SK-N-SH (cell line): ENCODE measurements around the gene LRRC27. TPM values are rescaled to one million over a fixed set of nuclear protein-coding genes. Genes with fewer than 3 reads are reported as not detected.

ENCODE experiments used
- CTCF ChIA-PET: fragments of 300-600, 350-600 bp; formaldehyde crosslinking; extraction: SDS; loops from one replicate; lab custom pipeline; 2021; lab: Yijun Ruan, JAX
- POLR2A ChIA-PET: fragments of 350-600 bp; sonication (Branson Sonifier 250); formaldehyde crosslinking; extraction: SDS; loops from one replicate; lab custom pipeline; 2020; ENCODE audit warnings: antibody characterized with exemption, inconsistent platforms; lab: Yijun Ruan, JAX
- DNase-seq: peaks from one replicate; pipeline ENCODE4 v3.0.0; 2012
- H2AFZ ChIP-seq: fragments of 200-600 bp; sonication (generic); 2 replicates; pipeline ENCODE4 v1.8.1; 2016; ENCODE audit warnings: antibody characterized with exemption, mild to moderate bottlenecking, low read depth
- H3F3A ChIP-seq: fragments of 200-600 bp; sonication (generic); replicated peaks from 2 replicates; pipeline ENCODE3; 2016; ENCODE audit warnings: antibody characterized with exemption, mild to moderate bottlenecking; ENCODE audit not compliant: insufficient read depth
- H3K27ac ChIP-seq, 2 experiments: fragments of 200-500 bp in 1 of 2; fragments of 200-600 bp in 1 of 2; sonication (Bioruptor generic) in 1 of 2; sonication (generic), shearing (Covaris generic) in 1 of 2; 2 replicates each; pipeline versions ENCODE4 v1.5.1 to v1.6.1; 2014 to 2016; ENCODE audit warnings: low read depth in 2 of 2, inconsistent platforms in 1 of 2, low read length in 1 of 2, mild to moderate bottlenecking in 1 of 2, mixed read lengths in 1 of 2
- H3K27me3 ChIP-seq: fragments of 200-600 bp; sonication (generic), shearing (Covaris generic); 2 replicates; pipeline ENCODE4 v1.6.1; 2016; ENCODE audit warnings: mixed run types; ENCODE audit not compliant: insufficient read depth
- H3K36me3 ChIP-seq, 2 experiments: fragments of 200-500 bp in 1 of 2; fragments of 200-600 bp in 1 of 2; sonication (Bioruptor generic) in 1 of 2; sonication (generic) in 1 of 2; replicated peaks in 1 of 2; 2 replicates each; pipeline versions ENCODE3 to v1.5.1; 2014 to 2016; ENCODE audit warnings: low read length in 1 of 2, mild to moderate bottlenecking in 1 of 2; ENCODE audit not compliant: insufficient read depth in 2 of 2, control insufficient read depth in 1 of 2
- H3K4me1 ChIP-seq, 2 experiments: fragments of 200-500 bp in 1 of 2; fragments of 200-600 bp in 1 of 2; sonication (Bioruptor generic) in 1 of 2; sonication (generic), shearing (Covaris generic) in 1 of 2; 2 replicates each; pipeline versions ENCODE4 v1.5.1 to v1.6.1; 2014 to 2016; ENCODE audit warnings: low read depth in 1 of 2, low read length in 1 of 2, mixed run types in 1 of 2; ENCODE audit not compliant: insufficient read depth in 2 of 2, control insufficient read depth in 1 of 2
- H3K4me2 ChIP-seq: fragments of 200-600 bp; sonication (generic), shearing (Covaris generic); 2 replicates; pipeline ENCODE4 v1.6.1; 2017; ENCODE audit warnings: mixed run types
- H3K4me3 ChIP-seq, 2 experiments: fragments of 200-500 bp in 1 of 2; fragments of 200-600 bp in 1 of 2; sonication (Bioruptor generic) in 1 of 2; sonication (generic), shearing (Covaris generic) in 1 of 2; 2 replicates each; pipeline versions ENCODE4 v1.5.1 to v1.8.1; 2014 to 2016; ENCODE audit warnings: low read depth in 2 of 2, inconsistent platforms in 1 of 2, low read length in 1 of 2, mild to moderate bottlenecking in 1 of 2, mixed read lengths in 1 of 2, moderate library complexity in 1 of 2
- H3K79me2 ChIP-seq: fragments of 200-600 bp; sonication (generic); 2 replicates; pipeline ENCODE4 v1.8.1; 2017; ENCODE audit warnings: mild to moderate bottlenecking; ENCODE audit not compliant: insufficient read depth
- H3K9ac ChIP-seq: fragments of 200-600 bp; sonication (generic); 2 replicates; pipeline ENCODE4 v1.6.1; 2017; ENCODE audit warnings: mixed run types
- H3K9me2 ChIP-seq: fragments of 200-600 bp; sonication (generic); 2 replicates; pipeline ENCODE4 v1.6.1; 2017; ENCODE audit warnings: mixed run types
- H3K9me3 ChIP-seq: fragments of 200-600 bp; sonication (generic); 2 replicates; pipeline ENCODE4 v1.6.1; 2017; ENCODE audit warnings: mixed run types, mild to moderate bottlenecking, moderate library complexity
- H4K20me1 ChIP-seq: fragments of 200-600 bp; sonication (generic); 2 replicates; pipeline ENCODE4 v1.6.1; 2017; ENCODE audit warnings: mild to moderate bottlenecking, mixed run types; ENCODE audit not compliant: insufficient read depth
- CHD2 ChIP-seq: fragments of 150-350 bp; IDR thresholded peaks from 2 replicates; pipeline ENCODE4 v1.6.1; 2018; ENCODE audit warnings: low read length; ENCODE audit not compliant: partially characterized antibody
- EP300 ChIP-seq, 2 experiments: IDR thresholded peaks; 2 replicates each; pipeline versions ENCODE4 v1.4.0 to v1.6.1; 2012; ENCODE audit warnings: borderline replicate concordance in 1 of 2, low read depth in 1 of 2, low read length in 1 of 2
- EZH2phosphoT487 ChIP-seq: fragments of 200-600 bp; sonication (generic); IDR thresholded peaks from 2 replicates; pipeline ENCODE4 v1.6.1; 2017; ENCODE audit warnings: low read depth, mixed run types, mild to moderate bottlenecking, antibody characterized with exemption, moderate library complexity, borderline replicate concordance
- FOSL2 ChIP-seq: IDR thresholded peaks from 2 replicates; pipeline ENCODE4 v1.4.0; 2012; ENCODE audit warnings: low read depth, mild to moderate bottlenecking, moderate library complexity, borderline replicate concordance
- FOXJ3 ChIP-seq: sonication (generic); formaldehyde crosslinking; IDR thresholded peaks from 2 replicates; pipeline ENCODE4 v1.5.1; 2020; ENCODE audit warnings: mild to moderate bottlenecking, missing genetic modification reagents
- FOXM1 ChIP-seq: IDR thresholded peaks from 2 replicates; pipeline ENCODE4 v1.4.0; 2012; ENCODE audit warnings: low read depth, mild to moderate bottlenecking
- GATA2 ChIP-seq: sonication (generic); formaldehyde crosslinking; IDR thresholded peaks from 2 replicates; pipeline ENCODE4 v1.5.0; 2020; ENCODE audit warnings: mild to moderate bottlenecking, missing genetic modification reagents
- MEF2A ChIP-seq: IDR thresholded peaks from 2 replicates; pipeline ENCODE4 v1.4.0; 2012; ENCODE audit warnings: low read depth, borderline replicate concordance
- NRF1 ChIP-seq: IDR thresholded peaks from 2 replicates; pipeline ENCODE4 v1.6.1; 2012; ENCODE audit warnings: low read depth, mild to moderate bottlenecking, low read length
- PBX3 ChIP-seq: IDR thresholded peaks from 2 replicates; pipeline ENCODE4; 2012
- POLR2AphosphoS5 ChIP-seq: IDR thresholded peaks from 2 replicates; pipeline ENCODE4 v1.6.1; 2012; ENCODE audit warnings: low read depth, low read length
- RFX5 ChIP-seq: IDR thresholded peaks from 2 replicates; pipeline ENCODE4 v1.6.1; 2012; ENCODE audit warnings: mild to moderate bottlenecking, improper control_type of control experiment, low read length
- SMC3 ChIP-seq: IDR thresholded peaks from 2 replicates; pipeline ENCODE4 v1.6.1; 2012; ENCODE audit warnings: low read depth, low read length, improper control_type of control experiment
- TAF1 ChIP-seq: IDR thresholded peaks from 2 replicates; pipeline ENCODE4 v1.6.1; 2012; ENCODE audit warnings: low read depth, mild to moderate bottlenecking, low read length, moderate library complexity, borderline replicate concordance
- TCF12 ChIP-seq: IDR thresholded peaks from 2 replicates; pipeline ENCODE4 v1.4.0; 2012
- TEAD4 ChIP-seq: IDR thresholded peaks from 2 replicates; pipeline ENCODE4 v1.4.0; 2012; ENCODE audit warnings: mild to moderate bottlenecking, borderline replicate concordance; ENCODE audit not compliant: insufficient read depth
- ZBTB33 ChIP-seq: IDR thresholded peaks from 2 replicates; pipeline ENCODE4 v1.4.0; 2012; ENCODE audit warnings: low read depth, borderline replicate concordance
- WGBS: methylation state at CpG from one replicate; pipeline ENCODE4 v1.1.6; 2017; ENCODE audit warnings: low lambda C conversion rate; 5-methylcytosine and 5-hydroxymethylcytosine counted together
- polyA plus RNA-seq, 3 experiments: library from polyadenylated mRNA; depleted of rRNA; stranded (reverse); fragments of >200 nt; gene quantifications; 2 replicates each; pipeline ENCODE4 v1.2.3, GENCODE V29; 2012
- TF ChIP-seq, protein P1 (sequence below): fragments of 150-350 bp; IDR thresholded peaks from 2 replicates; pipeline ENCODE4 v1.6.1; 2016; ENCODE audit warnings: mild to moderate bottlenecking, low read depth, low read length
- TF ChIP-seq, protein P2 (sequence below): IDR thresholded peaks from 2 replicates; pipeline ENCODE4 v1.6.1; 2012; ENCODE audit warnings: mild to moderate bottlenecking, low read depth, low read length, moderate library complexity

LRRC27 gene
- polyA plus RNA-seq, 1 of the 3 experiments (the other 2 are of a cell fraction) = 10.0 TPM

DNA sequence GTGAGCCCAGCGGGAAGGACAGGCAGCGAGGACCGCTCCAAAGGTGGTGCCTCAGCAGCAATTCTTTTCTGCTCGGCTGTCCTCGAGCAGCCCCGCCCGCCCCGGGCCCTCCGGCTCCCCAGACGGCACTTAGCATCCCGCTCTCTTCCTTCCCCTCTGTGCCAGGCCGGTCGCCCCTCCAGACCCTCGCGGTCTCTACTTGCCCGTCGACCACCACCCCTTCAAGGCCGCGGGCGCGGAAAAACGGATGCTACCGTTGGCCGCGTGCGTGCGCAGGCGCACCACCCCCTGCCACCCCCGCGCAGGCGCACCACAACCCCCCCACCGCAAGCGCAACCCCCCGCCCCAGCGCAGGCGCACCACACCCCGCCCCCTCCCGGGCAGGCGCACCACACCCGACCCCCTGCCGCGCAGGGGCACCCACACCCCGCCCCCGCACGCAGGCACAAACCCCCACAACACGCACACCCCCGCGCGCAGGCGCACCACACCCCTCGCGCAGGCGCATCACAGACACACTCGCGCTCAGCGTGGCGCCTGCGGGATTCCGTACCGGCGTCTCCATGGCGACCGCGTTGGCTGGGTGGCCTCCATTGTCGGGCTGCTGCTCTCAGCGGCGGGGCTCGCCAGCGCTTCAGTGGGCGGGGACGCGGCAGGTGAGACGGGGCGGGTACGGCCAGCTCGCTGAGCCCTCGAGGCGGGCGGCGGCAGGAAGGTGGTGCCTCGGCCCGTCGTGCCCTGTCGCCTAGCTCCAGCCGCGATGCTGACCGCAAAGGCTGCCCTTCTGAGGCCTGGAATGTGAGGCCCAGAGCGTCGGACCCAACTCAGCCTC is at the start of gene LRRC27 (continued):
- TF ChIP-seq ZBTB33 (no peak), TAF1 (no peak; the same call in 1 of the 2 replicates), NRF1 (peak; percentile 98), FOSL2 (no peak), POLR2AphosphoS5 (peak; percentile 66; the same call in 1 of the 2 replicates), MEF2A (no peak), FOXJ3 (CRISPR knock-in tag) (no peak), TCF12 (peak; percentile 15; the same call in 1 of the 2 replicates)
- TF ChIP-seq, protein P1, sequence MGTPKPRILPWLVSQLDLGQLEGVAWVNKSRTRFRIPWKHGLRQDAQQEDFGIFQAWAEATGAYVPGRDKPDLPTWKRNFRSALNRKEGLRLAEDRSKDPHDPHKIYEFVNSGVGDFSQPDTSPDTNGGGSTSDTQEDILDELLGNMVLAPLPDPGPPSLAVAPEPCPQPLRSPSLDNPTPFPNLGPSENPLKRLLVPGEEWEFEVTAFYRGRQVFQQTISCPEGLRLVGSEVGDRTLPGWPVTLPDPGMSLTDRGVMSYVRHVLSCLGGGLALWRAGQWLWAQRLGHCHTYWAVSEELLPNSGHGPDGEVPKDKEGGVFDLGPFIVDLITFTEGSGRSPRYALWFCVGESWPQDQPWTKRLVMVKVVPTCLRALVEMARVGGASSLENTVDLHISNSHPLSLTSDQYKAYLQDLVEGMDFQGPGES = no peak

DNA sequence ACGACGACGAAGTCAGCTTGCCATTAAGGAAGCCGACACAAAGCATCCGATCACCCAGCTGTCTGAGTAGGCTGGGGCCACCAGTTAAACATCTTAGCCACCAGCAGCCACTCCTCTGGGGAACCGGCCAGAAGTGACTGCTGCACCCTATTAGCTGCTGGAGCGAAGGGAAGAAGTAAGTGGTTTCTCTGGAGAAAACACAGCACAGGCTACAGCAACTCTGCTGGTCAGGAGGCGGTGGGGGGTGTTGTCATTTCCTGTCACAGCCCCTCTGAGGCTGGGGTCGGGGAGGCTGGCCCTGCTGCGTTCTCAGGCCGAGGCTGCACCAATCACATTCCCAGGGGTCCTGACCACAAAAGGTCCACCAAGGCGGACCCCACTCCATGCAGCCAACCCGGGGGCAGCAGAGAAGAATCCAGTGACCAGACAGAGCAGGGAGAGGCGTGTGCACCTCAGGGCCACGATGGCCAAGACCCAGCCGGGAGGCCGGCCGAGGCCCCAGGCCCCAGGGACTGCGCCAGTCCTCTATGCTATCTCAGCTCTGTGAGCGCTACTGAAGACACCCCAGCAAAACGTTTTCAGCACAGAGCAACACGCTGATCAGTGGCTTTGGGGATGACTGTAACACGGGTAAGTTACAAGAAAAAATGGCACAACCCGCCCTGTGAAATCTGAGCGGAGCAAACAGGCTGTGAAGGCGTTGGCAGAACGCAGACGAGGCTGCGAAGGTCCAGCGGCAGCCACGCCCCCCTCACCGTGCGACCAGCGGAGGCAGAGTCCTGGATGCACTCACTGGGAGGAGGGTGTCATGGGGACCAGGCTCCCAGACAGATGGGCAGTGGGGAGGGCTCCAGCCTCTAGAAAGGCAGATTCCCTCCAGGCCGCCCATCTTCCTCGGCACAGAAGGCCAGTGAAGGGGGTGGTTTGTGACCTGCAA is 49.1 kb upstream of the LRRC27 start:
- H3K9ac ChIP-seq = no peak overlapping the region
- TF ChIP-seq EZH2phosphoT487 = no peak
- no peak for TF ChIP-seq POLR2AphosphoS5
- no peak for TF ChIP-seq SMC3
- no peak for TF ChIP-seq PBX3
- no peak for TF ChIP-seq GATA2 (CRISPR knock-in tag)
- TF ChIP-seq CHD2 = no peak
- no peak for TF ChIP-seq TEAD4
- no peak for TF ChIP-seq EP300 (IDR thresholded peaks at IDR 0.05; ENCODE audit: borderline replicate concordance in 1 of 2, low read depth in 1 of 2, low read length in 1 of 2)
- no peak for TF ChIP-seq FOXM1
- TF ChIP-seq MEF2A = no peak
- no peak for TF ChIP-seq TAF1
- TF ChIP-seq RFX5 = no peak
- TF ChIP-seq, protein P2, sequence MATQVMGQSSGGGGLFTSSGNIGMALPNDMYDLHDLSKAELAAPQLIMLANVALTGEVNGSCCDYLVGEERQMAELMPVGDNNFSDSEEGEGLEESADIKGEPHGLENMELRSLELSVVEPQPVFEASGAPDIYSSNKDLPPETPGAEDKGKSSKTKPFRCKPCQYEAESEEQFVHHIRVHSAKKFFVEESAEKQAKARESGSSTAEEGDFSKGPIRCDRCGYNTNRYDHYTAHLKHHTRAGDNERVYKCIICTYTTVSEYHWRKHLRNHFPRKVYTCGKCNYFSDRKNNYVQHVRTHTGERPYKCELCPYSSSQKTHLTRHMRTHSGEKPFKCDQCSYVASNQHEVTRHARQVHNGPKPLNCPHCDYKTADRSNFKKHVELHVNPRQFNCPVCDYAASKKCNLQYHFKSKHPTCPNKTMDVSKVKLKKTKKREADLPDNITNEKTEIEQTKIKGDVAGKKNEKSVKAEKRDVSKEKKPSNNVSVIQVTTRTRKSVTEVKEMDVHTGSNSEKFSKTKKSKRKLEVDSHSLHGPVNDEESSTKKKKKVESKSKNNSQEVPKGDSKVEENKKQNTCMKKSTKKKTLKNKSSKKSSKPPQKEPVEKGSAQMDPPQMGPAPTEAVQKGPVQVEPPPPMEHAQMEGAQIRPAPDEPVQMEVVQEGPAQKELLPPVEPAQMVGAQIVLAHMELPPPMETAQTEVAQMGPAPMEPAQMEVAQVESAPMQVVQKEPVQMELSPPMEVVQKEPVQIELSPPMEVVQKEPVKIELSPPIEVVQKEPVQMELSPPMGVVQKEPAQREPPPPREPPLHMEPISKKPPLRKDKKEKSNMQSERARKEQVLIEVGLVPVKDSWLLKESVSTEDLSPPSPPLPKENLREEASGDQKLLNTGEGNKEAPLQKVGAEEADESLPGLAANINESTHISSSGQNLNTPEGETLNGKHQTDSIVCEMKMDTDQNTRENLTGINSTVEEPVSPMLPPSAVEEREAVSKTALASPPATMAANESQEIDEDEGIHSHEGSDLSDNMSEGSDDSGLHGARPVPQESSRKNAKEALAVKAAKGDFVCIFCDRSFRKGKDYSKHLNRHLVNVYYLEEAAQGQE = no peak
- no peak for TF ChIP-seq FOSL2
- TF ChIP-seq, all 33 proteins: peak for 0
- POLR2A ChIA-PET = interaction anchor here (1.5 kb wide), 1 partner anchor 111 kb away, joined by 3 read pairs; no protein-coding TSS in a partner anchor
- H3K27me3 ChIP-seq = no peaks in the 10 kb centered on the region
- H3F3A ChIP-seq = no peaks in the 10 kb centered on the region
- H3K4me2 ChIP-seq = no peak overlapping the region
- H3K36me3 ChIP-seq = no peaks in the 10 kb centered on the region
- no peak overlapping the region for H3K4me3 ChIP-seq
- H3K9me2 ChIP-seq = no peaks in the 10 kb centered on the region
- H3K9me3 ChIP-seq = no peaks in the 10 kb centered on the region
- H2AFZ ChIP-seq = no peak overlapping the region
- no peaks in the 10 kb centered on the region for H3K79me2 ChIP-seq
- CTCF ChIA-PET = interaction anchor here (1.1 to 1.8 kb wide), 2 partner anchors 15 to 43 kb away, joined by 3 to 5 read pairs; no protein-coding TSS in a partner anchor
- H4K20me1 ChIP-seq = no peaks in the 10 kb centered on the region
- no peak overlapping the region; a peak in 1 of 4 replicates for H3K27ac ChIP-seq
- 78% methylated on average over 34 of the region's 36 CpGs for WGBS
- H3K4me1 ChIP-seq = peaks cover 0 to 25% of the 10 kb centered on the region in 2 experiments; a peak in 2 of 4 replicates
- peak; percentile 56 for DNase-seq
